GM23338 (cell line): ENCODE results near the gene SLC17A7. TPM values are rescaled to one million over a fixed set of nuclear protein-coding genes. Genes with fewer than 3 reads are reported as not detected.

Source experiments
- ATAC-seq: fragments of 200-7000 bp; cut with Tn5 transposase; 3 replicates; pipeline ENCODE4 v1.9.1; 2020
- DNase-seq: peaks from one replicate; pipeline ENCODE4 v3.0.0-alpha.2; 2015; ENCODE audit warnings: low spot score
- H2AFZ ChIP-seq: fragments of 200-600 bp; sonication (generic); 2 replicates; pipeline ENCODE4 v1.8.0; 2016; ENCODE audit warnings: antibody characterized with exemption, mild to moderate bottlenecking, moderate library complexity
- H3F3A ChIP-seq: fragments of 200-600 bp; sonication (generic); replicated peaks from 2 replicates; pipeline ENCODE4 v1.8.0; 2017; ENCODE audit warnings: antibody characterized with exemption, mixed run types, low read depth
- H3K27ac ChIP-seq: fragments of 200-600 bp; sonication (generic); 2 replicates; pipeline ENCODE4 v1.6.1; 2016; ENCODE audit warnings: low read depth
- H3K27me3 ChIP-seq: fragments of 200-600 bp; sonication (generic); 2 replicates; pipeline ENCODE4 v1.8.0; 2016; ENCODE audit warnings: mild to moderate bottlenecking, mixed run types, moderate library complexity; ENCODE audit not compliant: insufficient read depth
- H3K36me3 ChIP-seq: fragments of 200-600 bp; sonication (generic); 2 replicates; pipeline ENCODE4 v1.8.0; 2016; ENCODE audit warnings: mild to moderate bottlenecking; ENCODE audit not compliant: insufficient read depth
- H3K4me1 ChIP-seq: fragments of 200-600 bp; sonication (generic); 2 replicates; pipeline ENCODE4 v1.8.0; 2016; ENCODE audit warnings: mild to moderate bottlenecking, moderate library complexity; ENCODE audit not compliant: insufficient read depth
- H3K4me2 ChIP-seq: fragments of 200-600 bp; sonication (generic); 2 replicates; pipeline ENCODE4 v1.7.1; 2017; ENCODE audit warnings: mixed run types
- H3K4me3 ChIP-seq: fragments of 200-600 bp; sonication (generic); 2 replicates; pipeline ENCODE4 v1.6.1; 2016; ENCODE audit warnings: mixed run types
- H3K79me2 ChIP-seq: fragments of 200-600 bp; sonication (generic); replicated peaks from 2 replicates; pipeline ENCODE4 v1.8.0; 2017; ENCODE audit warnings: mild to moderate bottlenecking; ENCODE audit not compliant: insufficient read depth
- H3K9me2 ChIP-seq: fragments of 200-600 bp; sonication (generic); 2 replicates; pipeline ENCODE4 v1.8.0; 2017; ENCODE audit not compliant: insufficient read depth
- H4K20me1 ChIP-seq: fragments of 200-600 bp; sonication (generic); replicated peaks from 2 replicates; pipeline ENCODE4 v1.8.0; 2017; ENCODE audit warnings: mild to moderate bottlenecking; ENCODE audit not compliant: insufficient read depth
- H3K27ac Mint-ChIP-seq: 2 replicates; pipeline ENCODE4 v1.8.0; 2020; ENCODE audit warnings: inconsistent platforms, mild to moderate bottlenecking, moderate library complexity, mixed read lengths
- H3K27me3 Mint-ChIP-seq: 3 replicates; pipeline ENCODE4 v1.8.0; 2022; ENCODE audit warnings: low read depth, mild to moderate bottlenecking, moderate library complexity, mixed read lengths, inconsistent platforms; ENCODE audit not compliant: insufficient read depth, poor library complexity
- H3K36me3 Mint-ChIP-seq: 3 replicates; pipeline ENCODE4 v1.8.0; 2021; ENCODE audit warnings: low read depth, mild to moderate bottlenecking, inconsistent platforms, moderate library complexity, mixed read lengths
- H3K4me1 Mint-ChIP-seq: 3 replicates; pipeline ENCODE4 v1.8.0; 2020; ENCODE audit warnings: mild to moderate bottlenecking, inconsistent platforms, mixed read lengths
- H3K4me3 Mint-ChIP-seq: 3 replicates; pipeline ENCODE4 v1.8.0; 2021; ENCODE audit warnings: moderate library complexity, mild to moderate bottlenecking, inconsistent platforms, mixed read lengths
- H3K9me3 Mint-ChIP-seq: 3 replicates; pipeline ENCODE4 v1.8.0; 2020; ENCODE audit warnings: moderate library complexity, mild to moderate bottlenecking, inconsistent platforms, mixed read lengths
- CREB1 ChIP-seq: fragments of 250-450 bp; sonication (Bioruptor Pico); IDR thresholded peaks from 2 replicates; pipeline ENCODE4 v1.5.0; 2020; ENCODE audit warnings: low read depth, mild to moderate bottlenecking, moderate library complexity
- EZH2 ChIP-seq: fragments of 200-600 bp; sonication (generic); IDR thresholded peaks from one replicate; pipeline ENCODE4 v1.8.0; 2017; ENCODE audit warnings: antibody characterized with exemption, mild to moderate bottlenecking, low read depth; ENCODE audit not compliant: unreplicated experiment
- JUNB ChIP-seq: IDR thresholded peaks from one replicate; pipeline ENCODE4 v1.6.1; 2016; ENCODE audit warnings: antibody characterized with exemption; ENCODE audit not compliant: unreplicated experiment
- POLR2AphosphoS5 ChIP-seq: IDR thresholded peaks from 2 replicates; pipeline ENCODE4 v1.6.1; 2016; ENCODE audit warnings: antibody characterized with exemption, low read depth
- REST ChIP-seq: IDR thresholded peaks from one replicate; pipeline ENCODE4 v1.6.1; 2018; ENCODE audit warnings: antibody characterized with exemption; ENCODE audit not compliant: unreplicated experiment
- ZNF114 ChIP-seq: fragments of 250-450 bp; sonication (Bioruptor Pico); IDR thresholded peaks from 2 replicates; pipeline ENCODE4 v1.5.0; 2020; ENCODE audit warnings: mild to moderate bottlenecking, moderate library complexity
- polyA plus RNA-seq: library from polyadenylated mRNA; unstranded; fragments of >200 nt; fragmentation: Nextera tagmentation; extraction: Ambion mirVana; gene quantifications from 2 replicates; pipeline ENCODE4 v1.2.1, GENCODE V29; 2016
- total RNA-seq: library from RNA; depleted of rRNA; stranded (reverse); fragments of >200 nt; shearing (Covaris generic); gene quantifications from 2 replicates; pipeline ENCODE4 v1.2.3, GENCODE V29; 2014

The SLC17A7 gene
- total and polyA plus RNA-seq, 2 experiments from 2014 or later: 0.90 to 1.5 TPM

GRCh38 chr19:49421878-49422202, 19.5 kb downstream of the SLC17A7 start:
- DNase-seq (no peak), ATAC-seq (no peak)
- Histone ChIP-seq H3K4me1 (peaks cover 37% of the 10 kb centered on the region), H3F3A (peaks cover 26% of the 10 kb centered on the region), H2AFZ (no peak overlapping the region), H3K36me3 (no peaks in the 10 kb centered on the region), H3K79me2 (no peaks in the 10 kb centered on the region), H4K20me1 (peaks cover 4% of the 10 kb centered on the region; the same call in 1 of the 2 replicates), H3K27ac (no peak overlapping the region), H3K4me3 (0 out of 2 replicates have a peak overlapping the region, but pooled peaks have one; percentile 31), H3K27me3 (peaks cover 54% of the 10 kb centered on the region), H3K9me2 (no peaks in the 10 kb centered on the region), H3K4me2 (peak overlapping the region; percentile 34)
- H3K27ac Mint-ChIP-seq: no peak overlapping the region
- peak overlapping the region; percentile 24; the same call in 1 of the 3 replicates for H3K4me3 Mint-ChIP-seq
- H3K4me1 Mint-ChIP-seq: peaks cover 63% of the 10 kb centered on the region
- peaks cover 3% of the 10 kb centered on the region for H3K9me3 Mint-ChIP-seq
- H3K27me3 Mint-ChIP-seq: peaks cover 66% of the 10 kb centered on the region
- H3K36me3 Mint-ChIP-seq: no peaks in the 10 kb centered on the region; the same call in 2 of the 3 replicates
- no peak for TF ChIP-seq ZNF114 (CRISPR knock-in tag)

DNA sequence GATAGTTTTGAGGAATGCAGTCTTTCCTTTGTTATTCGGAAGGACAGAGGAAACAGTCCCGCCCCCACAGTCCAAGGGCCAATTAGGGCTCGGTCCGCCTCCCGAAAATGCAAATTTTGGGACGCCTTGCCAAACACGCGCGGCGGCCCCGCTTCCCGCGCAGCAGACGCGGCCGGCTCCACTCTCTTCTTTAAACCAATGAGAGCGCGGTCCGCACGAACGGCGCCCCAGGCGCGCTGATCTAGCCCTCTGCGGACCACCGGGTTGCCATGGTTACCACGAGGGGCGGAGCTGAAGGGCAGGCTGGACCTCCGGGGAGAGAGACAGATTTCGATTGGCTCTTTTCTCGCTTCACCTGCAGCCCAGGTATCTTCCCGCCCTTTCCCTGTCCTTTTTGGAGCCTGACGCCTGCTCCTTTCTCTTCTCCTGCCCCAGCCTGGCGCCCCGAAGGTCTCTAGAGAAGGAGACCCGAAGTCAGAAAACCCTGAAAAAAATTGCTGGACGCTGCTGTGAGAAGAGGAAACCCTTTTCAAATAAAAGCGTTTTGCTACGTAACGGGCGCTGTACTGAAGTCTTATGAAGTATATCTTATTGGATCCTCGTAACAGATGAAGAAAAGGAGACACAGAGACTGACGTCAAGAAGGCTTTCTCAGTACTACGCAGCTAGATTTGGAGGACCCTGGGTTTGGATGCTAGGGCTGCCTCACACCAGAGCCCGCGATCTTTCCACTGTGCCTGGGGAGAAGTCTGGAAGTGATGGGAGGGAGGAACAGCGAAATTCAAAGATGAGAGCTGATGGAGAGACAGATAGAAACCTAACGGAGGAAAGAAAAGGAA, 20.1 kb downstream of the SLC17A7 start:
- Mint-ChIP-seq H3K36me3 (no peaks in the 10 kb centered on the region; the same call in 2 of the 3 replicates), H3K27me3 (peaks cover 60% of the 10 kb centered on the region), H3K27ac (no peak overlapping the region), H3K4me3 (peak overlapping the region; percentile 49), H3K4me1 (peaks cover 62% of the 10 kb centered on the region), H3K9me3 (peaks cover 3% of the 10 kb centered on the region)
- no peak overlapping the region for H2AFZ ChIP-seq
- peak; percentile 73 for ATAC-seq
- H3K9me2 ChIP-seq: no peaks in the 10 kb centered on the region
- no peaks in the 10 kb centered on the region for H3K79me2 ChIP-seq
- no peak overlapping the region for H3K27ac ChIP-seq
- peak overlapping the region; percentile 34 for H3K4me2 ChIP-seq
- H3K27me3 ChIP-seq: peaks cover 49% of the 10 kb centered on the region
- 0 out of 2 replicates have a peak, but pooled peaks have one; percentile 52 for TF ChIP-seq CREB1 (CRISPR knock-in tag)
- no peak for TF ChIP-seq JUNB
- no peak for TF ChIP-seq REST
- TF ChIP-seq POLR2AphosphoS5: no peak
- peak; percentile 60 for TF ChIP-seq EZH2
- DNase-seq: peak; percentile 99
- H4K20me1 ChIP-seq: peaks cover 4% of the 10 kb centered on the region; the same call in 1 of the 2 replicates
- peaks cover 31% of the 10 kb centered on the region for H3K4me1 ChIP-seq
- H3F3A ChIP-seq: peaks cover 26% of the 10 kb centered on the region
- H3K36me3 ChIP-seq: no peaks in the 10 kb centered on the region
- H3K4me3 ChIP-seq: 0 out of 2 replicates have a peak overlapping the region, but pooled peaks have one; percentile 31
